GM19099 (cell line): Measurements from ENCODE around the gene EEFSEC.

Source experiments
- POLR2A ChIP-seq: IDR thresholded peaks from 3 replicates; pipeline ENCODE4 v1.6.1; 2011; ENCODE audit warnings: low read depth; ENCODE audit not compliant: insufficient read length; ENCODE audit errors: extremely low read depth

The EEFSEC gene

DNA sequence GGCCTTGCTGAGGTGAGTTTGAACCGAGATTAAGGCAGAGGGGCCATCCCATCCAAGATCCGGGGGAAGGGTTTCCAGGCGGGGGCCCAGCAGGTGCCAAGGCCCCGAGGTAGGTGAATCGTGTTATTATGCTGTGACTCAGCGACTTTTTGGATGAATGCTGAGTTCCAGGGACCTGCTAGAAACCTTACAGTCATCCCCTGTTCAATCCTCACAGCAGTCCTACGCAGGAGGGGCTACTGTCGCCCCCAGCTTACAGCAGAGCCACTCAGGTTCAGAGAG lies 272.5 kb downstream of the EEFSEC start:
- no peak for TF ChIP-seq POLR2A

DNA sequence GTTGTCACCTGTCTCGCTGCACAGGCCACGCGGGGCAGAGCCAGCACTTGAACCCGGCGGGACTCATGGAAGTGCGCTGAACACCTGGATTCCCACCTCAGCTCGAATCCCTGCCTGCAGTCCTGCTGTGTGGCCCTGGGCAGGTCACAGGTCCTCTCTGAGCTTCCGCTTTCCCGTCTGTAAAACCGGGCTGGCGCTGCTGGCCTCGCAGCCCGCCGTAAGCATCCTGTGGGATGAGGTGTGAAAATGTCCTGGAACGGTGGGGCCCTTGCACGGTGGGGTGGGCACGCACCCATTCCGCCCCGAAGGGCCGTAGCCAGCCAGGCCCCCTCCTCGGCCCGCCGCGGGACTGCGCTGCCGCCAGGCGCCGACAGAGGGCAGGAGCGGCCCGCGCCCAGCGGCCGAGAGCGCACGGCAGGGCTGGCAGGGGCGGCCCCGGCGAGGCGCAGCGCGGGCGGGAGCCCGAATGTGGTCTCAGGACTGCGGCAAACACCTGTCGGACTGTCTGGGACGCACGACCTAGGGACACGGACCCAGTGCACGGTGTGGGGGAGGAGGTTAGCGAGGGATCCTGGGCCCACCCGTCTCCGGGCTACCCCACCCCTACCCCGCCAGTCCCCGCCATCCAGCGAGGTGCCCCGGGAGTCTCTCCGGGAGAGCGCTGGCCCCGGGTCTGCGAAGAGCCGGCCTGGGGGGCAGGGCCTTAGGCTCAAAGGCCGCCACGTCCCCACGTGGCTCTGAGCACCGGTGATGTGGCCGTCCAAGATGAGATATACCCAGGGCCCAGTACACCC lies 273.0 kb downstream of the EEFSEC start:
- no peak for TF ChIP-seq POLR2A

DNA sequence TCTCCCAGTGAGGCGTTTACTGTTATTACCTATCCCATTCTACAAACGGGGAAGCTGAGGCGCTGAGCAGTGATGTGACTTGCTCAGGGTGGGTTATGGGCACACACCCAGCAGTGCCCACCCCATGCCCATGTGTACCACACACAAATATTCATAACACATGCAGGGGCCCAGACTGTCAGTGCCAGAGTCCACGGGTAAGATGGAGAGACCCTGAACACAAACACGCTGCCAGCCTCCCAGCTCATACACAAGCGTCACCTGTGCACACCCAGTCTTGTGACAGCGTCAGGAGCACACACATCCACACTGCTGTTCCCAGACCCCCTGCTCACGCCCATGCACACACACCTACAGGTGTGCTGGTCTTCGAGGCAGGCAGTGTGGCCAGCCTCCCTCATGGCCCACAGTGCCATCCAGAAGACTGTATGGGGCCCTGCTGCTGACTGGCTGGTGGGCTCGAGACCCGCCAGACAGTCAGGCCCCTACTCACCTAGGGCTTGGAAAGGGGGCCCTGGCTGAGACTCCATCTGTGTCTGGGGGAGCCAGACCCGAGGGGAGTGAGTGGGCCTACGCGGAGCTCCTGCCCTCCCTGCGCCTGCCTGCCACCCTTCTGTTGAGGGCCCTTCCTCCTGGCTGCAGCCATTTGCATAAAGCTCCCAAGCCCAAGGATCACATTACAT lies 274.0 kb downstream of the EEFSEC start:
- TF ChIP-seq POLR2A: no peak

DNA sequence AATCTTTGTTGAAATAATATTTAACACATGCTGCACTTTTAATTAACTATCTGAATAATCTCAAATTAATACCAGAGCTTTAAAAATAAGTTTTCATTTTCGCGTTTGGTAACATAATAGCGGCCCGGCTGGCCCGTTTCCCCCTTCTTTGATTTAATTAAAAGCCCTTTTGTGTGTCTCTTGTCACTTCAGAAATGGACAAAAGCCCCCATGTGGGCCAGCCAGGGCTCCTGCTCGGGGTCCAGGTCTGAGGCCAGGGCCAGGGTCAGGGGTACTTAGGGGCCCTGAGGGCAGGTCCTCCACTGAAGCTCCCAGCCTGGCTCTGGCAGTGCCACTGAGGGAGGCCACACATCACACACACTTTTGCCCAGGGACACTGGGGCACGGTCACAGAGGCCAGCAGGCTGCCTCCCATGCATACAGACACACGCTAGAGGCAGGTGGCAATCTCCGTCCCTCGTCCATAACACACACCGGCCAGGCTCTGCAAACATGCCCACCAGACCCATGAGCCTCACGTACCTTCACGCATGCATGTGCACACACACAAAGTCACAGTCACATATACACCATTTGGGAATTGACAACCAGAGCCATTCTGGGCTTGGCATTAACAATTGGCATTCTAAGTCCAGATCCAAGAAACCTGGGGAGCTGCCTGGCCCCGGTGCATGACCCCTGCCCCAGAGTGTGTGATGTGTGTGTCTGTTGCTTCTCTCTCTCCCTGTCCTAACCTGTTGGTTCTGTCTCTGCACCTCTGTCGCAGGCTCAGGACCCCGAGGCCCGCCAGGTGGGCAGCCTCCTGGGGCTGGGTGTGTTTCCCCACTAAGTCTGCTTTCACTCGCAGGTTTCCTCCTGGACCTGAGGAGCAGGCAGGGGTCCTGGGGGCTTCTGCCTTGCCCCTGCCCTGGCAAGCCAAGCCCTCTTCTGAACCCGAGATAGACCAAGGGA lies 274.9 kb downstream of the EEFSEC start:
- TF ChIP-seq POLR2A: no peak

DNA sequence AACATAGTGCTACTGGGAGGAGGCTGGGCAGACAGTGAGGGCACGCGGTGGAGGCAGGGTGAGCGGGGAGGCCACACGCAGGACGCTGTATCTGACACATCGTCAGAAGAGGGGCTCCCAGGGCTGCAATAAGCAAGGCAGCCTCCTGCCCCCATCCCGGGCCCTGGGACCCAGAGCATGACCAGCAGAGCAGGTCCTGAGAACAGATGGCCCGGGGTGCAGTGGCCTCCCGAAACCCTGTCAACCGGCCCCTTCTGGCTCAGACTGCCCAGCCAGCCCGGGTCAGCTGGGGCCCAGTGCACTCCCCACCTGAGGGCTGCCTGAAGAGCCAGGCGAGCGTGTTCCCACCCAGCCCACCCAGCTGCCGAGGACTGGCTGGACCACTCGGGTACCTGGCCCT lies 276.0 kb downstream of the EEFSEC start:
- no peak for TF ChIP-seq POLR2A

DNA sequence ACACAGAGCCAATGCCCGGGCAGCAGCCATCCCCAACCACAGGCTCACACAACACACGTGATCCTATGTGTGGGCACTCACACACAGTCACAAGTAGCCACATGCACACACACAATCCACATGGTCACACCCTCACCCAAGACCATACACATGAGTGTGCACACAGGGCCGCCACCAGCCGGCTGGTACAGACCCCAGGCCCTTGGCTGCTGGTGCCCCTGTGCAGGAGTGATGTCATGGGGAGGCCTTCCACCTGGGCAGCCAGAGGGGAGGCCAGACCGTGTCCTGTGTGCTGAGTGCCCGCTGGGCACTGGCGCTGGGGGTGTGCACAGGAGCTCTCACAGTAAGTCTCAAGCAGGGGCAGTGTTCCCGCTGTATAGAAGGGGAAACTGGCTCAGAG lies 276.5 kb downstream of the EEFSEC start:
- no peak for TF ChIP-seq POLR2A

DNA sequence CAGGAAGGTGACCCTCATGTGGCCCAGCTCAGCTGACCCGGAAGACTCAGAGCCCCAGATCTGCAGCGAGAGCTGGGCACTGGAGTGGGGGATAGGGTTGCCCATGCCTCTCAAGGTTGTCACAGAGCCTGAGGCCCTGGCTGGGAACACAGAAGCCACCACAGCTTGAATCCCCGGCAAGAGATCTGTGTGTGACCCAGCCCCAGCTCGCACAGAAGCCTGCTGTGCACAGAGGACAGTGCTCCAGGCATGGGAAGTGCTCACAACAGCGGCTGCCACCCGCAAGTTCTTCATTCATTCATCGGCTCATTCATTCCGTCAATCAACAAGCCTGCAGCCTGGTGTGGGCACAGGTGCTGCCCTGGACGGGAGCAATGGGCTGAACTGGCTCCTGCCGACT lies 277.0 kb downstream of the EEFSEC start:
- TF ChIP-seq POLR2A: no peak

DNA sequence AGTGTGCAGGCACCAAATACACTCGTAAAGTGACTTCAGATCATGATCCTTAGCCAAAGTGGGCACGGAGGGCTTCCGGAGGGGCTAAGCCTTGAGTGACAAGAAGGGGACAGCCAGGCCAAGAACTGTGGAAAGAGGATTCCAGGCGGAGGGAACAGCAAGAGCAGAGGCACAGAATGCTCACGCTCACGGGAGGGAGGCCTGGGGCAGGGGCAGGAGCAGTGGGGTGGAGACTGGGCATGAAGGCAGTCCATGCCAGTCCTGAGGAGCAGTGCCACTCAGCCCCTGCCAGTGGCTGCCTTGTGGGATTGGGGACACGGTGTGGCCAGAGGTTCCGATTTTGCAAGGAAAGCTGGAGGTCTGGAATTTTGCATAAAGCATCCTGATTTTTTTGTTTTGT lies 277.4 kb downstream of the EEFSEC start:
- no peak for TF ChIP-seq POLR2A

DNA sequence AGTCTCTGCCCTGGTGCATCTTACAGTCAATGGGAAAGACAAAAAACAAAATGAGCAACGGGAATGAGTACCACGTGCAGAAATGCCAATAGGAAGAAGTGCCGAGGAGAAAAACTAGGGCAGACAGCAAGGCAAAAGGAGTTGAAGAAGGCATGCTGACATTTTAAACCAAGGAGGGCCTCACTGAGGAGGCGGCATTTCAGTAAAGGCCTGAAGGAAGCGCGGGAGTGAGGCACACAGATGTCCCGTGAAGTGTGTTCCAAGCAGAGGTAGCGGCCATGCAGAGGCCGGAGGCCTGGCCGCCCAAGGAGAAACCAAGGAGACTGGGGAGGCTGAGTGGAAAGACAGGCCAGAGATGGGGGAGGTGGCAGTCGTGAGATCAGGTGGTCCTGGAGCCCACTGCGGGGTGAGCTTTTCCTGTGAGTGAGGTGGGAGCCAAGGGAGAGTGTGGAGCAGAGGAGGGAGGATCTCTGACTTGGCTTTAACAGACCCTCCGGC lies 278.6 kb downstream of the EEFSEC start:
- TF ChIP-seq POLR2A: no peak

DNA sequence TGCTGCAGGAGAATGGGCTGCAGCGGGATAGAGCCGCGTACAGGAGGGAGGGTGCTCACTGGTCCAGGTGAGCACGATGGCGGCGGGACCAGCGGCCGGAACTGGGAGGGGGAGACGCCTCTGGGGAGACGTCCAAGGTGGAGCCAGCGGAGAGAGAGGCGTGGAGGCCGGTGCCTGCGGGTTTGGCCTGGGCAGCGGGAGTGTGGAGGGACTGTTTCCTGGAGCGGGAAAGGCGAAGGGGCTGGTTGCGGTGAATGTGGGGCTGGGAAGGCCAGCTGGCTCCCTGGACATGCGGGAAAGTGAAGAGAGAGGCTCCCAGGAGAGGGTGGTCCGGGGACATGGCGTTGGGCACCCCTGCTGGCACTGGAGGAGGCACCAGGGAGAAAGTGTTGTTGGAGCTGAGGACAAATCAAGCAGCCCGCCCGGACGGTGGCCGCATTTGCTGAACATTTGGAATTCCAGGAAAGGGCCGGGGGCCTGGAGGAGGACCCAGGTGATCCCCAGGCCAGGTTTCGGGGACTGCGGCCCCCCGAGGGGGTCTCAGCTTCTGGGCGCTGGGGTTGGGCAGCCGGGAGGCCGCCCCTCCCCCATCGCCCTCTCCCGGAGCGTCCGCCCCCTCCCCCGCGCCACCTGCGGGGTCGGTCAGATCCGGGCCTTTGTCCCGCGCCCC lies 279.2 kb downstream of the EEFSEC start:
- no peak for TF ChIP-seq POLR2A

DNA sequence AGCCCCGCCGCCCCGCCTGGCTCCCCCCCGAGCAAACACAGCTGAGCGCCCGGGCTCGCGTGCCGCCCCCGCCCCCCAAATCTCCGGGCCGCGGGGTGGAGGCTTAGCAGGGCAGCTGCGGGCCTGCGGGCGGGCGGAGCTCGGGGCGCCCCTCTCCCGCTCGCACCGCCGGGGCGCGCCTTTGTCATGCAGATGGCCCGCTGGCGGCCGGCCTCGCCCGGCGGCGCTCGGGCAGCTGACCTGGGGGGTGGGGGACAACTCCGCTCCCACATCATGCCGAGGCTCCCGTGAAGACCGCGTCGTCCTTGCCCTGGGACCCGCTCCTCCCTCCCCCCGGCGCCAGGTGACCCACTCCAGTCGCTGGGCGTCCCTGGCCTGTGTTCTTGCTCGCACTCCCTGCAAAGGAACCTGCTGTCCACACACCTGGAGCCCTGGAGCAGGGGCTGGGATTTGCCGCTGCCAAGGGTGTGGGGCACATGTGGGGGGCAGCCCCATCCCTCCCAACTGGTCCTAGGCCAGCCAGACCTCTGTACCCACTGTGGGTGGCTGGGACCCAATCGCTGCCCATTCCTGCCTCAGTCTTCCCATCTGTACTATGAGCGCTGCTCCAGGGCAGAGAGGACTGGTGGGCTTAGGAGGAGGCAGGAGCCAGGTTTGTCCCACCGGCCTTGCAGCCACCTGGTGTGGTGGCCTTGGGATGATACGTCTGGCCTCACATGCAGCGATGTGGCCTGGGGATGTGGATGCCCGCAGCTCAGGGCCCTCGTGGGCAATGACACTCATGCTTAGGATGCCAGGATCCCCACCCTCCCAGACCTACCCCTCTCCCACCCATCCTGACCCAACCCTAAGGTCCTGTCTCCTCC lies 279.9 kb downstream of the EEFSEC start:
- no peak for TF ChIP-seq POLR2A

DNA sequence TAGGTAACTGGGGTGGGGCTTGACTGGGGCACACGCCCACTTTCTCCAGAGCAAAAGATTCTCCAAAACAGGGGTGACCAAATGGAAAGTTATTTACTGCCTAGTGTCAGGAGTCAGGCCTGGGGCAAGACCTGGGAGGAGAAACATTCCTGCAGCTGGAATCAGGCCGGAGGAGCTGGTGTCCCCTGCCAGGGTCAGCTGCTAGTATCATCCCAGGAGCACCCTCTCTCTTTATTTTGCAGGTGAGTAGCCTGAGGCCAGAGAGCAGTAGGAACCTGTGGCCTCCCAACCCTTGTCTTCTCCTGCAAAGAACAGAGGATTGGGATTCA lies 280.5 kb downstream of the EEFSEC start:
- TF ChIP-seq POLR2A: no peak

DNA sequence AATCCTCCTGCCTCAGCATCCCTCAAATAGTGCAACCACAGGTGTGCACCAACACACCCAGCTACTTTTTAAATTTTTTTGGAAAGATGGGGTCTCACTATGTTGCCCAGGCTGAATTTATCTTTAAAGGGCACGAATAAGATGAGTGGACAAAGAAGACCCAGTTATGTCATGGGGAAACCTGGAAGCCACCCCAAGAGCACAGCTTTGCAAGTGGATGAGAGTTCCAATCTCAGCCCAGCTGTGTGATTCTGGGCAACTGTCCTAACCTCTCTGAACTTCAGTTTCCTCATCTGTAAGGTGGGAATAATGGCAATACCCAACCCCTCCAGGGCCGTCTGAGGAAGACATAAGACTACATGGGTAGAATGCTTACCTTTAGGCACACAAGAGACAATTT lies 281.2 kb downstream of the EEFSEC start:
- no peak for TF ChIP-seq POLR2A

DNA sequence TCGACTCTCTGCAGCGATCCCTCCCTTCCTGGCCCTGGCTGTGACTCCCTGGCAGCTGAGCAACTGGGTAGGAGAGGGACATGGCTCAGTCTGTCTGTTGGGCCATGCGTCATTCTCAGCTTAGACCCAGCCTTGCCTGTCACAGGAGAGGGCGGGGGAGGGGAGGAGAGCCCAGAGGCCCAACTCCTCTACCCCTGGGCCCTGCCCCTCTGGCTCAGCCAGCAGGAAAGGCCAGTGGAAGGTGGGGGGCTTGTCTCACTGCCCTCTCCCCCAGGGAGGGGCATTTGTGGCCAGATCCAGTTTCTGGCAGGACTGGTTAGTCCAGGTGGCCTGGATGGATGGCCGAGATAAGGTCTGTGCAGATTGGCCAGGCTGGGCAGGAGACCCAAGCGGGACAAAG lies 281.8 kb downstream of the EEFSEC start:
- TF ChIP-seq POLR2A: no peak
